ENCODE data around the gene PDCD11. TPM values are rescaled to one million over a fixed set of nuclear protein-coding genes. Genes with fewer than 3 reads are reported as not detected.

Gene PDCD11
- total RNA-seq, 1 experiment from 2014 or later, result 106 TPM

- ChIA-PET CTCF (no interaction called here), POLR2A (no interaction called here), RAD21 (ENCODE audit: low non-redundant PET in 1 of 2, low total read pairs in 2 of 2, uncharacterized antibody in 2 of 2, unreplicated experiment in 2 of 2) (no interaction called here)
- Histone ChIP-seq H3K4me2 (ENCODE audit: low read length) (no peak overlapping the region), H2AFZ (ENCODE audit: low read depth, low read length, poor library complexity, severe bottlenecking) (no peak overlapping the region), H3K27ac (ENCODE audit: low read depth, low read length) (no peak overlapping the region), H3K36me3 (ENCODE audit: control insufficient read depth in 1 of 2, insufficient read depth in 2 of 2, low read length in 2 of 2) (peaks cover 85 to 89% of the 10 kb centered on the region in 2 experiments), H3K4me3 (replicated peaks in 1 of 2; ENCODE audit: low read depth in 1 of 2, low read length in 2 of 2) (no peak overlapping the region), H3K9me3 (ENCODE audit: control insufficient read depth in 1 of 2, insufficient read depth in 1 of 2, low read depth in 1 of 2, low read length in 2 of 2) (no peaks in the 10 kb centered on the region), H4K20me1 (ENCODE audit: insufficient read depth) (no peaks in the 10 kb centered on the region), H3K4me1 (ENCODE audit: control insufficient read depth in 1 of 2, insufficient read depth in 2 of 2, low read length in 2 of 2) (no peaks in the 10 kb centered on the region), H3K9me2 (ENCODE audit: insufficient read depth) (no peaks in the 10 kb centered on the region), H3K27me3 (ENCODE audit: insufficient read depth, low read length) (no peaks in the 10 kb centered on the region), H3K9ac (ENCODE audit: low read length) (no peak overlapping the region), H3K79me2 (ENCODE audit: insufficient read depth, low read length) (peaks cover 5% of the 10 kb centered on the region; the same call in 1 of the 2 replicates)
- no peak for ATAC-seq
- BruUV-seq (replicated peaks), result no TSS peak
- TF ChIP-seq CBX3 (IDR thresholded peaks at IDR 0.05; ENCODE audit: low read depth) (no peak), ELF1 (IDR thresholded peaks at IDR 0.05; ENCODE audit: borderline replicate concordance, low read depth) (no peak), SP1 (IDR thresholded peaks at IDR 0.05; ENCODE audit: low read depth) (no peak)
- no peak for DNase-seq (ENCODE audit: low read depth, low spot score)
- intact Hi-C loops (cut with micrococcal nuclease), result no loop called here
Observed at GRCh38 chr10:103441206-103441605, 44.8 kb downstream of the PDCD11 start.

DNA sequence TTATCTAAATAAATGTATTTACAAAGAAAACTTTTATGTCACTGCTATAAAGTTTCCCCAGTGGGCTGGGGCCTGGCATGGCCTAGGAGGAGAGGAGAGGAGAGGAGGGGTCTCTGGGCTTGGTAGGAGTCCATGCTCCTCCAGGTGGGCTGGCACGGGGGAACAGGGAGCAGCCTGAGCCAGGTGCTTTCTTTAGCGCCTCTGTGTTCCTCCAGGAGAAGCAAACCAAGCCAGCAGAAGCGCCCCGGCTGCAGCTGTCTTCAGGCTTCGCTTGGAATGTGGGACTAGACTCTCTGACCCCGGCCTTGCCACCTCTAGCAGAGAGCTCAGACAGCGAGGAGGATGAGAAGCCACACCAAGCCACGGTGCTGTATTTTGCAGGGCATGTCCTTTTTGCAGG lies 45.2 kb downstream of the PDCD11 start:
- H3K9me3 ChIP-seq (ENCODE audit: control insufficient read depth in 1 of 2, insufficient read depth in 1 of 2, low read depth in 1 of 2, low read length in 2 of 2), result no peaks in the 10 kb centered on the region
- intact Hi-C loops (cut with micrococcal nuclease), result no loop called here
- no peak for DNase-seq (ENCODE audit: low read depth, low spot score)
- H3K4me3 ChIP-seq (replicated peaks in 1 of 2; ENCODE audit: low read depth in 1 of 2, low read length in 2 of 2), result no peak overlapping the region
- ChIA-PET POLR2A (no interaction called here), CTCF (no interaction called here), RAD21 (ENCODE audit: low non-redundant PET in 1 of 2, low total read pairs in 2 of 2, uncharacterized antibody in 2 of 2, unreplicated experiment in 2 of 2) (no interaction called here)
- TF ChIP-seq SIN3A (IDR thresholded peaks at IDR 0.05; ENCODE audit: low read depth) (no peak), RAD21 (IDR thresholded peaks at IDR 0.05; ENCODE audit: low read depth) (no peak), SP1 (IDR thresholded peaks at IDR 0.05; ENCODE audit: low read depth) (no peak), EZH2phosphoT487 (IDR thresholded peaks at IDR 0.05; ENCODE audit: borderline replicate concordance) (no peak)
- H4K20me1 ChIP-seq (ENCODE audit: insufficient read depth), result no peaks in the 10 kb centered on the region
- H3K36me3 ChIP-seq (ENCODE audit: control insufficient read depth in 1 of 2, insufficient read depth in 2 of 2, low read length in 2 of 2), result peaks cover 85 to 89% of the 10 kb centered on the region in 2 experiments
- H3K27ac ChIP-seq (ENCODE audit: low read depth, low read length), result no peak overlapping the region
- no peak overlapping the region for H3K4me2 ChIP-seq (ENCODE audit: low read length)
- no peaks in the 10 kb centered on the region for H3K4me1 ChIP-seq (ENCODE audit: control insufficient read depth in 1 of 2, insufficient read depth in 2 of 2, low read length in 2 of 2)
- ATAC-seq, result no peak
- no peak overlapping the region for H3K9ac ChIP-seq (ENCODE audit: low read length)
- no TSS peak for BruUV-seq (replicated peaks)
- no peaks in the 10 kb centered on the region for H3K9me2 ChIP-seq (ENCODE audit: insufficient read depth)
- no peaks in the 10 kb centered on the region for H3K27me3 ChIP-seq (ENCODE audit: insufficient read depth, low read length)
- H2AFZ ChIP-seq (ENCODE audit: low read depth, low read length, poor library complexity, severe bottlenecking), result no peak overlapping the region
- peaks cover 5% of the 10 kb centered on the region; the same call in 1 of the 2 replicates for H3K79me2 ChIP-seq (ENCODE audit: insufficient read depth, low read length)
